RWPE1 (cell line): ENCODE data around the gene LPCAT3.

Experiments used
- CTCF ChIA-PET: fragments of 350-600 bp; sonication (Branson Sonifier 250); formaldehyde crosslinking; extraction: SDS; loops from one replicate; lab custom pipeline; 2021; lab: Yijun Ruan, JAX
- POLR2A ChIA-PET: fragments of 400-600 bp; formaldehyde crosslinking; extraction: SDS; loops from one replicate; lab custom pipeline; 2020; ENCODE audit warnings: antibody characterized with exemption; ENCODE audit not compliant: low non-redundant PET; lab: Yijun Ruan, JAX
- DNase-seq: peaks from one replicate; pipeline ENCODE4 v3.0.0; 2012; ENCODE audit warnings: low spot score
- H3K27ac ChIP-seq: fragments of 450-650 bp; 2 replicates; pipeline ENCODE4 v1.5.1; 2017
- TF ChIP-seq, protein P1 (sequence below): fragments of 450-650 bp; conservative IDR thresholded peaks from 2 replicates; pipeline ENCODE4 v1.5.1; 2017; ENCODE audit warnings: low read depth, mild to moderate bottlenecking

The LPCAT3 gene

DNA sequence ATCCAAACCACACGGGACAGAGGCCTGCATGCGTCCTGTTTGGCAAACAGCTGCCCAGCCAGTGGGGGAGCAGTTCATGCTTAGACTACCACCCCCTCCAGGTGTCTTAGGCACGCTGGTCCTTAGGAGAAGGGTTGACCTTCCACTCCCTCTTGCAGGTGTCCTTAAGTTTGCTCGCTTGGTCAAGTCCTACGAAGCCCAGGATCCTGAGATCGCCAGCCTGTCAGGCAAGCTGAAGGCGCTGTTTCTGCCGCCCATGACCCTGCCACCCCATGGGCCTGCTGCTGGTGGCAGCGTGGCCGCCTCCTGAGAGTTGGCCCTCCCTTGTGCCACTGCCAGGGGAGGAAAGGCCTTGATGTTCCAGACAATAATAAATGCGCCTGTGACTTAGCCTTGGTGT lies 72.7 kb downstream of the LPCAT3 start:
- TF ChIP-seq, protein P1, sequence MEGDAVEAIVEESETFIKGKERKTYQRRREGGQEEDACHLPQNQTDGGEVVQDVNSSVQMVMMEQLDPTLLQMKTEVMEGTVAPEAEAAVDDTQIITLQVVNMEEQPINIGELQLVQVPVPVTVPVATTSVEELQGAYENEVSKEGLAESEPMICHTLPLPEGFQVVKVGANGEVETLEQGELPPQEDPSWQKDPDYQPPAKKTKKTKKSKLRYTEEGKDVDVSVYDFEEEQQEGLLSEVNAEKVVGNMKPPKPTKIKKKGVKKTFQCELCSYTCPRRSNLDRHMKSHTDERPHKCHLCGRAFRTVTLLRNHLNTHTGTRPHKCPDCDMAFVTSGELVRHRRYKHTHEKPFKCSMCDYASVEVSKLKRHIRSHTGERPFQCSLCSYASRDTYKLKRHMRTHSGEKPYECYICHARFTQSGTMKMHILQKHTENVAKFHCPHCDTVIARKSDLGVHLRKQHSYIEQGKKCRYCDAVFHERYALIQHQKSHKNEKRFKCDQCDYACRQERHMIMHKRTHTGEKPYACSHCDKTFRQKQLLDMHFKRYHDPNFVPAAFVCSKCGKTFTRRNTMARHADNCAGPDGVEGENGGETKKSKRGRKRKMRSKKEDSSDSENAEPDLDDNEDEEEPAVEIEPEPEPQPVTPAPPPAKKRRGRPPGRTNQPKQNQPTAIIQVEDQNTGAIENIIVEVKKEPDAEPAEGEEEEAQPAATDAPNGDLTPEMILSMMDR = no peak
- no peak for DNase-seq
- CTCF ChIA-PET = interaction anchor here (0.9 to 2.7 kb wide), 4 partner anchors 14 to 164 kb away, joined by 4 to 14 read pairs (median 9); partner anchors contain the start of gene C1RL
- H3K27ac ChIP-seq = peak overlapping the region; percentile 97
- POLR2A ChIA-PET = interaction anchor here (0.6 to 2.4 kb wide), 8 partner anchors 9 to 162 kb away, joined by 3 to 12 read pairs (median 4); partner anchors contain the start of gene LPCAT3

DNA sequence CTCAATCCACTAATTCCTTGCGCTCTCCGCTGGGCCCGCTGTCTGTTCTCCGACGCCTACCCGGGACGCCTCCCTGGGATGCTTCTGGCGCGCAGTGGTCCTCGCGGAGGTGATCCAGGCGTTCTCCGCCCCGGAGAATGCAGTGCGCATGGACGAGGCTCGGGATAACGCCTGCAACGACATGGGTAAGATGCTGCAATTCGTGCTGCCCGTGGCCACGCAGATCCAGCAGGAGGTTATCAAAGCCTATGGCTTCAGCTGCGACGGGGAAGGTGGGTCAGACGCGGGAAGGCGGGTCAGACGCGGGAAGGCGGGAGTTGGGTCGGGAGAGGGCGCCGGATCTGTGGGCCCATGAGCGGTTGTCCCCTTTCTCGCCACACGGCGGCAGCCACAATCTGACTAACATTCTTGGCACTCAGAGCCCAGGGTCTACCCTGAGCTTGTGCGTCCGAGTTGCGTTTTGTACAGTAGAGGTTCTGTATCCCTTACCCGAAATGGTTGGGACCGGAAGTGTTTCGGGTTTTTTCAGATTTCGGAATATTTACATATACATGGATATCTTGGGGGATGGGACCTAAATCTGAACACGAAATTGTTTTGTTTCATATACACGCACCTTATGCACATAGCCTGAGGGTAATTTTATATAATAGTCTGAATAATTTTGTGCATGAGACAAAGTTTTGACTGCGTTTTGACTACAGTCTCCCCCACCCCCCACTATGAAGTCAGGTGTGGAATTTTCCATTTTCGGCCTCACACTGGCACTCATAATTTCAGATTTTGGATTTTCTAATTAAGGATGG lies 73.7 kb downstream of the LPCAT3 start:
- DNase-seq = peak; percentile 84
- TF ChIP-seq, protein P1 = peak; percentile 74
- POLR2A ChIA-PET = interaction anchor here (0.6 to 2.4 kb wide), 9 partner anchors 9 to 164 kb away, joined by 3 to 24 read pairs (median 5); no protein-coding TSS in a partner anchor
- H3K27ac ChIP-seq = peak overlapping the region; percentile 97
- CTCF ChIA-PET = interaction anchor here (0.7 to 2.7 kb wide), 11 partner anchors 10 to 165 kb away, joined by 3 to 14 read pairs (median 4); partner anchors contain the start of gene C1RL

DNA sequence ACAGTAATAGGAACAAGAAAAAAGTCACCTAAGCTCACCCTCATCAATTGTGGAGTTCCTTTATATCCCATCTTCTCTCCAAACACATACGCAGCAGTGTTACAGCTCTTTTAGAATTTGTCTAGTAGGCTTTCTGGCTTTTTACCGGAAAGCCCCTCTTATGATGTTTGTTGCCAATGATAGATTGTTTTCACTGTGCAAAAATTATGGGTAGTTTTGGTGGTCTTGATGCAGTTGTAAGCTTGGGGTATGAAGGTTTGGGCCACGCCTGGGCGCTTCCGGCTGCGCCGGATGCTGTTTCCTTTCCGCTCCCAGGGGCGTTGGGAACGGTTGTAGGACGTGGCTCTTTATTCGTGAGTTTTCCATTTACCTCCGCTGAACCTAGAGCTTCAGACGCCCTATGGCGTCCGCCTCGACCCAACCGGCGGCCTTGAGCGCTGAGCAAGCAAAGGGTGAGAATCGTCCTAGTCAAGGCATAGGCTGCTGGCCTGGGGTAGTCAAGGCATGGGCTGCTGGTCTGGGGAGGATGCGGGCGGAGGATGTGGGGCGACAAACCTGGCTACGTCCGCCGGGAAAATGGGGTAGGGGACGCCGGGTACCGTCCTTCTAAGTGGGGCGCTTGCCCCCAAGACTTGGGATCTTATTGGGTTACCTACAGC lies 74.4 kb downstream of the LPCAT3 start, which contains the start of the genes C12orf57 and RNU7-1:
Gene C12orf57, plus strand, starts transcription at position 301 of the 659 bp plus-strand sequence. Its CDS starts 100 bp downstream, at position 401.
Gene RNU7-1, plus strand, starts transcription at position 95 of the 659 bp plus-strand sequence.
- TF ChIP-seq, protein P1 = no peak
- peak; percentile 79 for DNase-seq
- POLR2A ChIA-PET = interaction anchor here (0.6 to 2.1 kb wide), 6 partner anchors 8 to 165 kb away, joined by 3 to 24 read pairs (median 4); no protein-coding TSS in a partner anchor
- CTCF ChIA-PET = interaction anchor here (0.6 to 2.7 kb wide), 10 partner anchors 11 to 166 kb away, joined by 3 to 14 read pairs (median 4); partner anchors contain the start of gene C1RL
- peak within 1 kb of the TSS; percentile 97 for H3K27ac ChIP-seq

DNA sequence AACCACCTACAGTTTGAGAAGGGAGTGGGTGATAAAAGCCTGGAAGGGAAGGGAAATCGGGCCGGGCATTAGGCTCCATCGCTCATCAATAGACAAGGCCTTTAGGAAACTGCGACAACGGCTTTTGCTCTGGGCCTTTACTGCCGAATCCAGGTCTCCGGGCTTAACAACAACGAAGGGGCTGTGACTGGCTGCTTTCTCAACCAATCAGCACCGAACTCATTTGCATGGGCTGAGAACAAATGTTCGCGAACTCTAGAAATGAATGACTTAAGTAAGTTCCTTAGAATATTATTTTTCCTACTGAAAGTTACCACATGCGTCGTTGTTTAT lies 74.9 kb downstream of the LPCAT3 start:
- POLR2A ChIA-PET = interaction anchor here (1.3 to 2.1 kb wide), 3 partner anchors 18 to 21 kb away, joined by 5 to 24 read pairs (median 17); no protein-coding TSS in a partner anchor
- CTCF ChIA-PET = interaction anchor here (0.6 to 2.4 kb wide), 3 partner anchors 16 to 21 kb away, joined by 3 to 14 read pairs (median 3); no protein-coding TSS in a partner anchor
- DNase-seq = peak; percentile 90
- peak overlapping the region; percentile 97 for H3K27ac ChIP-seq
- TF ChIP-seq, protein P1 = no peak

DNA sequence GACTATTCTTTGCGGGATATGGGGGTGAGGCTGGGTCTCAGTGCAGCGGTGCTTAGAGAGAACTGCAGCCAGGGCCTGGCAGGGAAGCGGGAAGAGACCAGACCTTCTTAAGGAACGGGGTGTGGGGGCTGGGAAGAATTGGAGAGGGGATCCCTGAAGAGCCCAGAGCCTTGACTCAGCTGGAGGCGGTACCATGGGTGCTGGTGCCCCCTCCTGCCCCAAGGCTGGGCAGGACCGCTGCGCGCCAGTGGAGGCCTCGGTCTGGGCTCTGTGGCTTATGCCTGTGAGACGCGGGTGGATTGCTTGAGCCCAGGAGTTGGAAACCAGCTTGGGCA lies 76.0 kb downstream of the LPCAT3 start:
- no peak for DNase-seq
- ChIA-PET CTCF (interaction anchor here (0.9 kb wide), 1 partner anchor 18 kb away, joined by 3 read pairs; no protein-coding TSS in a partner anchor), POLR2A (no interaction called here)
- H3K27ac ChIP-seq = peak overlapping the region; percentile 97
- TF ChIP-seq, protein P1 = no peak

DNA sequence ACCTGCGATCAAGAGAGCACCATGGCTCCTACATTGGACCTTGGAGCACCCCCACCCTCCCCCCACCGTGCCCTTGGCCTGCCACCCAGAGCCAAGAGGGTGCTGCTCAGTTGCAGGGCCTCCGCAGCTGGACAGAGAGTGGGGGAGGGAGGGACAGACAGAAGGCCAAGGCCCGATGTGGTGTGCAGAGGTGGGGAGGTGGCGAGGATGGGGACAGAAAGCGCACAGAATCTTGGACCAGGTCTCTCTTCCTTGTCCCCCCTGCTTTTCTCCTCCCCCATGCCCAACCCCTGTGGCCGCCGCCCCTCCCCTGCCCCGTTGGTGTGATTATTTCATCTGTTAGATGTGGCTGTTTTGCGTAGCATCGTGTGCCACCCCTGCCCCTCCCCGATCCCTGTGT lies 76.5 kb downstream of the LPCAT3 start:
- DNase-seq = no peak
- TF ChIP-seq, protein P1 = no peak
- POLR2A ChIA-PET = no interaction called here
- CTCF ChIA-PET = interaction anchor here (0.6 to 0.9 kb wide), 2 partner anchors 18 to 37 kb away, joined by 3 read pairs; partner anchors contain the start of gene LRRC23
- peak overlapping the region; percentile 97; the same call in 1 of the 2 replicates for H3K27ac ChIP-seq
